HepG2 (cell line): Measurements from ENCODE around the gene DGCR8. TPM values are rescaled to one million over a fixed set of nuclear protein-coding genes. Genes with fewer than 3 reads are reported as not detected.

Experiments used
- ESRRA ChIP-seq: sonication (generic); formaldehyde crosslinking; IDR thresholded peaks from 2 replicates; pipeline ENCODE4 v1.5.1; 2020; ENCODE audit warnings: mild to moderate bottlenecking, low read depth, missing genetic modification reagents
- HNF4A ChIP-seq: sonication (generic); formaldehyde crosslinking; IDR thresholded peaks from 2 replicates; pipeline ENCODE4 v1.4.0; 2020; ENCODE audit warnings: missing genetic modification reagents
- MAFK ChIP-seq, 2 experiments: IDR thresholded peaks in 1 of 2; conservative IDR thresholded peaks in 1 of 2; 2 replicates each; pipeline ENCODE4 v1.6.1; 2011; ENCODE audit warnings: improper control_type of control experiment in 2 of 2, low read length in 2 of 2
- NFIB ChIP-seq: sonication (generic); formaldehyde crosslinking; IDR thresholded peaks from 2 replicates; pipeline ENCODE4 v1.9.0; 2021; ENCODE audit warnings: missing genetic modification reagents, mild to moderate bottlenecking, borderline replicate concordance
- NFKB2 ChIP-seq: sonication (generic); formaldehyde crosslinking; IDR thresholded peaks from 2 replicates; pipeline ENCODE4 v1.4.0; 2020; ENCODE audit warnings: missing genetic modification reagents, borderline replicate concordance
- RFX5 ChIP-seq: IDR thresholded peaks from 2 replicates; pipeline ENCODE4 v1.6.1; 2011; ENCODE audit warnings: low read depth, low read length, improper control_type of control experiment
- SRSF4 ChIP-seq: fragments of 200-400 bp; formaldehyde crosslinking; IDR thresholded peaks from one replicate; pipeline ENCODE4 v1.6.1; 2018; ENCODE audit warnings: mild to moderate bottlenecking, low read depth, low read length, moderate library complexity; ENCODE audit not compliant: poor library complexity, severe bottlenecking
- TAF15 ChIP-seq: fragments of 200-400 bp; formaldehyde crosslinking; IDR thresholded peaks from one replicate; pipeline ENCODE4 v1.6.1; 2018; ENCODE audit warnings: mild to moderate bottlenecking, low read depth, low read length; ENCODE audit not compliant: poor library complexity, severe bottlenecking
- TP53 ChIP-seq: sonication (generic); formaldehyde crosslinking; conservative IDR thresholded peaks from 2 replicates; pipeline ENCODE4 v1.4.0; 2020; ENCODE audit warnings: missing genetic modification reagents
- ZNF138 ChIP-seq: sonication (generic); formaldehyde crosslinking; IDR thresholded peaks from 2 replicates; pipeline ENCODE4 v1.5.0; 2020; ENCODE audit warnings: mild to moderate bottlenecking, low read depth, missing genetic modification reagents
- ZNF17 ChIP-seq: sonication (generic); formaldehyde crosslinking; IDR thresholded peaks from 2 replicates; pipeline ENCODE4 v1.5.0; 2020; ENCODE audit warnings: mild to moderate bottlenecking, missing genetic modification reagents
- ZNF350 ChIP-seq: sonication (generic); formaldehyde crosslinking; IDR thresholded peaks from 2 replicates; pipeline ENCODE4 v1.4.0; 2020; ENCODE audit warnings: mild to moderate bottlenecking, low read depth, missing genetic modification reagents, borderline replicate concordance
- ZNF7 ChIP-seq: IDR thresholded peaks from 2 replicates; pipeline ENCODE4 v1.6.1; 2016; ENCODE audit warnings: missing biosample characterization, missing genetic modification reagents
- ZSCAN22 ChIP-seq: sonication (generic); formaldehyde crosslinking; IDR thresholded peaks from 2 replicates; pipeline ENCODE4 v1.4.0; 2020; ENCODE audit warnings: mild to moderate bottlenecking, missing genetic modification reagents
- ZZZ3 ChIP-seq: sonication (generic); formaldehyde crosslinking; IDR thresholded peaks from 2 replicates; pipeline ENCODE4 v1.4.0; 2020; ENCODE audit warnings: missing genetic modification reagents, mild to moderate bottlenecking, borderline replicate concordance
- polyA plus RNA-seq, 8 experiments: library from polyadenylated mRNA; depleted of rRNA in 3 of 8; stranded (reverse) in 7 of 8; unstranded in 1 of 8; fragments of >200 nt; fragmentation: Illumina TruSeq in 4 of 8; extraction: Trizol in 4 of 8; gene quantifications; 2 replicates each; pipeline versions ENCODE4 v1.2.1 to v1.2.3, GENCODE V29; 2011 to 2016; ENCODE audit warnings: low read depth in 4 of 8, missing spikeins in 1 of 8, mixed read lengths in 1 of 8; ENCODE audit not compliant: insufficient read depth in 1 of 8
- total RNA-seq, 5 experiments: library from RNA; depleted of rRNA; stranded (reverse); fragments of >200 nt; fragmentation: Illumina TruSeq; extraction: Trizol; gene quantifications; 2 replicates each; pipeline ENCODE4 v1.2.3, GENCODE V29; 2016; ENCODE audit warnings: low read depth in 1 of 5
- TF ChIP-seq, protein P1 (sequence below): sonication (generic); formaldehyde crosslinking; IDR thresholded peaks from 2 replicates; pipeline ENCODE4 v1.5.1; 2020; ENCODE audit warnings: mild to moderate bottlenecking, moderate library complexity, missing genetic modification reagents
- TF ChIP-seq, protein P2 (sequence below): sonication (generic); formaldehyde crosslinking; IDR thresholded peaks from 2 replicates; pipeline ENCODE4 v1.5.0; 2020; ENCODE audit warnings: missing genetic modification reagents
- TF ChIP-seq, protein P3 (sequence below): sonication (generic); IDR thresholded peaks from 2 replicates; pipeline ENCODE4 v1.6.1; 2016; ENCODE audit warnings: low read depth, borderline replicate concordance
- TF ChIP-seq, protein P4 (sequence below): sonication (generic); formaldehyde crosslinking; conservative IDR thresholded peaks from 2 replicates; pipeline ENCODE4 v1.8.0; 2022; ENCODE audit warnings: mild to moderate bottlenecking, moderate library complexity, missing genetic modification reagents
- TF ChIP-seq, protein P5 (sequence below): IDR thresholded peaks from 2 replicates; pipeline ENCODE4 v1.6.1; 2016; ENCODE audit warnings: missing genetic modification reagents, missing compliant biosample characterization

The DGCR8 gene
- total and polyA plus RNA-seq, 2 of the 13 experiments (the other 11 are each of a cell fraction or from before 2014, with no cell fraction given): 10.2 to 23.2 TPM

DNA sequence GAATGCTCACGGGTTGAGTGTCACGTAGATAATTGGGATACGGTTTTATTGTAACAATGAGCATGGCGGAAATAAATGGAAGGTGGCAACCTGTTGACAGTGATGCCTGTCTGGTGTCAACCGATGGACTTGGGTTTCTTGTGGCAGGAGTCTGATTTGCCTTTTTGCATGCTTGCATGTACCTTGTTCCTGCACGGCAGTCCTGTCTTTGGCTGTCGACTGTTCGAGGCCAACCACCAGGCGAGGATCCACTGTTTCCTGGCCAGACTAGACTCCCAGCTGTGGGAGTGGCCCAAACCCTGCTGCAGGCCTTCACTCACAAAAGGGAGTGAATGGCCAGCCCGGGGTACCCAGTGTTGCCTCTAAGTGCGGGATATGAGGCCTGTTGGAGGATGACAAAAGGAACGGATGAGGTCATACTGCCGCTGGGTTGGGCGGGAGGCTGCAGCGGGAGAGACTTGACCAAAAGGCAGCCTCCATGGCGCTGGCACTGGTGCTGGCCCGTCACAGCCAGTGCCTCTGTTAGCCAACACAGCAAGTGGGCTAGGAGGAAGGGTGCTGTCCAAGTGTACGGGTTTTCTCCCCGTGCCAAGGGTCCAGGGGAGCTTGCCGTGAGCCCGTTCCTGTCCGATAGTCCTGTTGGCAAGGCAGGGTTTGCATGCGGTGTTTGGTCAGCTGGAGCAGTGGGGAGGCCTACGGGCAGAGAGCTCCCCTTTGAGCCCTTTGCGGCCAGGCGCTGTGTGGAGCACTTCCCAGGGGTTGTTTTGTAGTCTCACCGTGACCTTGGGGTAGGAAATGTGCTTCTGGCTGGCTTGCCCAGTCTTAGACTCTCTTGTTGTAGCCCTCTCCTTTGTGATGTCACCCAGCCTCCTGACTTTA lies 974 bp downstream of the DGCR8 start (continued):
- no peak for TF ChIP-seq ZSCAN22 (CRISPR knock-in tag)
- no peak for TF ChIP-seq ESRRA (CRISPR knock-in tag)
- no peak for TF ChIP-seq MAFK (conservative IDR thresholded peaks at IDR 0.05 in 1 of 2, IDR thresholded peaks at IDR 0.05 in 1 of 2; ENCODE audit: low read length in 2 of 2)
- TF ChIP-seq SRSF4: no peak
- TF ChIP-seq RFX5: no peak
- no peak for TF ChIP-seq ZNF17 (CRISPR knock-in tag)
- TF ChIP-seq, protein P1, sequence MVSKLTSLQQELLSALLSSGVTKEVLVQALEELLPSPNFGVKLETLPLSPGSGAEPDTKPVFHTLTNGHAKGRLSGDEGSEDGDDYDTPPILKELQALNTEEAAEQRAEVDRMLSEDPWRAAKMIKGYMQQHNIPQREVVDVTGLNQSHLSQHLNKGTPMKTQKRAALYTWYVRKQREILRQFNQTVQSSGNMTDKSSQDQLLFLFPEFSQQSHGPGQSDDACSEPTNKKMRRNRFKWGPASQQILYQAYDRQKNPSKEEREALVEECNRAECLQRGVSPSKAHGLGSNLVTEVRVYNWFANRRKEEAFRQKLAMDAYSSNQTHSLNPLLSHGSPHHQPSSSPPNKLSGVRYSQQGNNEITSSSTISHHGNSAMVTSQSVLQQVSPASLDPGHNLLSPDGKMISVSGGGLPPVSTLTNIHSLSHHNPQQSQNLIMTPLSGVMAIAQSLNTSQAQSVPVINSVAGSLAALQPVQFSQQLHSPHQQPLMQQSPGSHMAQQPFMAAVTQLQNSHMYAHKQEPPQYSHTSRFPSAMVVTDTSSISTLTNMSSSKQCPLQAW (CRISPR knock-in tag): no peak
- TF ChIP-seq TP53 (CRISPR knock-in tag): no peak
- TF ChIP-seq, protein P2, sequence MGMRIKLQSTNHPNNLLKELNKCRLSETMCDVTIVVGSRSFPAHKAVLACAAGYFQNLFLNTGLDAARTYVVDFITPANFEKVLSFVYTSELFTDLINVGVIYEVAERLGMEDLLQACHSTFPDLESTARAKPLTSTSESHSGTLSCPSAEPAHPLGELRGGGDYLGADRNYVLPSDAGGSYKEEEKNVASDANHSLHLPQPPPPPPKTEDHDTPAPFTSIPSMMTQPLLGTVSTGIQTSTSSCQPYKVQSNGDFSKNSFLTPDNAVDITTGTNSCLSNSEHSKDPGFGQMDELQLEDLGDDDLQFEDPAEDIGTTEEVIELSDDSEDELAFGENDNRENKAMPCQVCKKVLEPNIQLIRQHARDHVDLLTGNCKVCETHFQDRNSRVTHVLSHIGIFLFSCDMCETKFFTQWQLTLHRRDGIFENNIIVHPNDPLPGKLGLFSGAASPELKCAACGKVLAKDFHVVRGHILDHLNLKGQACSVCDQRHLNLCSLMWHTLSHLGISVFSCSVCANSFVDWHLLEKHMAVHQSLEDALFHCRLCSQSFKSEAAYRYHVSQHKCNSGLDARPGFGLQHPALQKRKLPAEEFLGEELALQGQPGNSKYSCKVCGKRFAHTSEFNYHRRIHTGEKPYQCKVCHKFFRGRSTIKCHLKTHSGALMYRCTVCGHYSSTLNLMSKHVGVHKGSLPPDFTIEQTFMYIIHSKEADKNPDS: no peak
- TF ChIP-seq ZZZ3 (CRISPR knock-in tag): no peak
- no peak for TF ChIP-seq TAF15
- no peak for TF ChIP-seq HNF4A (CRISPR knock-in tag)
- TF ChIP-seq ZNF138 (CRISPR knock-in tag): 0 out of 2 replicates have a peak, but pooled peaks have one; percentile 15
- TF ChIP-seq, protein P3, sequence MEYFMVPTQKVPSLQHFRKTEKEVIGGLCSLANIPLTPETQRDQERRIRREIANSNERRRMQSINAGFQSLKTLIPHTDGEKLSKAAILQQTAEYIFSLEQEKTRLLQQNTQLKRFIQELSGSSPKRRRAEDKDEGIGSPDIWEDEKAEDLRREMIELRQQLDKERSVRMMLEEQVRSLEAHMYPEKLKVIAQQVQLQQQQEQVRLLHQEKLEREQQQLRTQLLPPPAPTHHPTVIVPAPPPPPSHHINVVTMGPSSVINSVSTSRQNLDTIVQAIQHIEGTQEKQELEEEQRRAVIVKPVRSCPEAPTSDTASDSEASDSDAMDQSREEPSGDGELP: peak; percentile 81; the same call in 1 of the 2 replicates
- peak; percentile 80; the same call in 1 of the 2 replicates for TF ChIP-seq NFKB2 (CRISPR knock-in tag)
- TF ChIP-seq, protein P4, sequence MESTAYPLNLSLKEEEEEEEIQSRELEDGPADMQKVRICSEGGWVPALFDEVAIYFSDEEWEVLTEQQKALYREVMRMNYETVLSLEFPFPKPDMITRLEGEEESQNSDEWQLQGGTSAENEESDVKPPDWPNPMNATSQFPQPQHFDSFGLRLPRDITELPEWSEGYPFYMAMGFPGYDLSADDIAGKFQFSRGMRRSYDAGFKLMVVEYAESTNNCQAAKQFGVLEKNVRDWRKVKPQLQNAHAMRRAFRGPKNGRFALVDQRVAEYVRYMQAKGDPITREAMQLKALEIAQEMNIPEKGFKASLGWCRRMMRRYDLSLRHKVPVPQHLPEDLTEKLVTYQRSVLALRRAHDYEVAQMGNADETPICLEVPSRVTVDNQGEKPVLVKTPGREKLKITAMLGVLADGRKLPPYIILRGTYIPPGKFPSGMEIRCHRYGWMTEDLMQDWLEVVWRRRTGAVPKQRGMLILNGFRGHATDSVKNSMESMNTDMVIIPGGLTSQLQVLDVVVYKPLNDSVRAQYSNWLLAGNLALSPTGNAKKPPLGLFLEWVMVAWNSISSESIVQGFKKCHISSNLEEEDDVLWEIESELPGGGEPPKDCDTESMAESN: no peak
- no peak for TF ChIP-seq NFIB
- TF ChIP-seq, protein P5, sequence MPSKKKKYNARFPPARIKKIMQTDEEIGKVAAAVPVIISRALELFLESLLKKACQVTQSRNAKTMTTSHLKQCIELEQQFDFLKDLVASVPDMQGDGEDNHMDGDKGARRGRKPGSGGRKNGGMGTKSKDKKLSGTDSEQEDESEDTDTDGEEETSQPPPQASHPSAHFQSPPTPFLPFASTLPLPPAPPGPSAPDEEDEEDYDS: 0 out of 2 replicates have a peak, but pooled peaks have one; percentile 10
- no peak for TF ChIP-seq ZNF7
- no peak for TF ChIP-seq ZNF350 (CRISPR knock-in tag)
